Epithelial cell of proximal tubule (primary cell): ENCODE data around the gene ARID3A. TPM values are rescaled to one million over a fixed set of nuclear protein-coding genes. Genes with fewer than 3 reads are reported as not detected.

Experiments used
- DNase-seq: peaks from one replicate; pipeline ENCODE4 v3.0.0-alpha.2; 2011; ENCODE audit warnings: low read depth
- H3K4me3 ChIP-seq: 2 replicates; pipeline ENCODE4 v1.5.1; 2011; ENCODE audit warnings: low read depth, mild to moderate bottlenecking, low read length
- CTCF ChIP-seq: conservative IDR thresholded peaks from 2 replicates; pipeline ENCODE4 v1.5.1; 2012; ENCODE audit warnings: low read depth, mild to moderate bottlenecking, low read length
- total RNA-seq: library from RNA; depleted of rRNA; stranded (reverse); fragments of >200 nt; gene quantifications from 2 replicates; pipeline ENCODE4 v1.2.3, GENCODE V29; 2015

The ARID3A gene
- total RNA-seq, 1 donor from 2014 or later: 37.0 TPM

DNA sequence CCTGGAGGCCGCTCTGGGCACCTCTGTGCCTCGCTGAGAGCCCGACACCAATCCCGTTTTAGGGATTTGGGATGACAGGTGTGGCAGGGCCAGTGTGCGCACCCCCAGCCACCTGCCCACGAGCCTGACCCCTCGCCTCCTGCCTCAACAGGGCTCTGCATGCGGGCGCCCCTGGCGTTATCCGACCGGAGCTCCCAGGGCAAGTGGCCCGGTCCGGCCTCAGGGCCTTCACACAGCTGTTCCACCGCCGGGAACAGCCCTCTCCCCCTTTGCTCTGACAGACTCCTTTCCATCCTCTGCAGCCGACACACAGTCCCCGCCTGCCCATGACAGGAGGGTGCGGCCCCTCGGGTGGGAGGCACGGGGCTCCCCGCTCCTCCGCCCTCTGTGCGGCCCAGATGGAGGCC is 51.2 kb downstream of the ARID3A start:
- no peak overlapping the region for H3K4me3 ChIP-seq
- TF ChIP-seq CTCF: no peak
- DNase-seq: no peak

- no peak overlapping the region for H3K4me3 ChIP-seq
- TF ChIP-seq CTCF: no peak
- DNase-seq: no peak
Observed at GRCh38 chr19:979318-979741, 53.5 kb downstream of the ARID3A start.

GRCh38 chr19:980133-980998 is 54.5 kb downstream of the ARID3A start:
- DNase-seq: no peak
- H3K4me3 ChIP-seq: no peak overlapping the region
- TF ChIP-seq CTCF: no peak

DNA sequence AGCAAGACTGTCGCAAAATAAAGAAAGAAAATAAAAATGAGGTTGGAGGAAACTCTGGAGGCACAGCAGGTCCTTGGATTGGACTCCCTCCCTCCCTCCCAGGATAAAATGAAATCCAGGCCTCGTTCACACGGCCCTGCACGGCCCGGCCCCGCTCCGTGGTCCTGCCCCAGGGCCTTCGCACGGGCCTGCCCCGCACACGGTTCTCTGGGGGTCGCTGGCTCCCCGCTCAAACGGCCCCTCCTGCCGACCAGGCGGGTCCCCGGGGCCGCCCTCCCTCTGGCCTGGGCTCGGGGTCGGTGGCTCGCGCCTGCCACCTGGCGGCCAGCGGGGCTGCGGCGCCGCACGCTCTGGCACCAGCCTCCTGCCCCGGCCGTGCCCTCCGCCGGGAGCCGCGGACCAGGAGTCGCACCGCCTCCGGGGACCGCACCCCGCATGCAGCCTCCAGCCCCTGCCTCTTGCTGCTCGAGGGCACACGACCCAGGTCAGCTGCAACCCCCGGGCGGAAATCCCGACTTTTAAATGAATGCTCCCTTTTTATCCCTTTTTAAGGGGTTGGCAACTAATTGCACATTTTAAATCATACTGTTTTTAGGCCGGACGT is 56.8 kb downstream of the ARID3A start:
- peak; percentile 64 for TF ChIP-seq CTCF
- H3K4me3 ChIP-seq: peak overlapping the region; percentile 45
- DNase-seq: no peak

DNA sequence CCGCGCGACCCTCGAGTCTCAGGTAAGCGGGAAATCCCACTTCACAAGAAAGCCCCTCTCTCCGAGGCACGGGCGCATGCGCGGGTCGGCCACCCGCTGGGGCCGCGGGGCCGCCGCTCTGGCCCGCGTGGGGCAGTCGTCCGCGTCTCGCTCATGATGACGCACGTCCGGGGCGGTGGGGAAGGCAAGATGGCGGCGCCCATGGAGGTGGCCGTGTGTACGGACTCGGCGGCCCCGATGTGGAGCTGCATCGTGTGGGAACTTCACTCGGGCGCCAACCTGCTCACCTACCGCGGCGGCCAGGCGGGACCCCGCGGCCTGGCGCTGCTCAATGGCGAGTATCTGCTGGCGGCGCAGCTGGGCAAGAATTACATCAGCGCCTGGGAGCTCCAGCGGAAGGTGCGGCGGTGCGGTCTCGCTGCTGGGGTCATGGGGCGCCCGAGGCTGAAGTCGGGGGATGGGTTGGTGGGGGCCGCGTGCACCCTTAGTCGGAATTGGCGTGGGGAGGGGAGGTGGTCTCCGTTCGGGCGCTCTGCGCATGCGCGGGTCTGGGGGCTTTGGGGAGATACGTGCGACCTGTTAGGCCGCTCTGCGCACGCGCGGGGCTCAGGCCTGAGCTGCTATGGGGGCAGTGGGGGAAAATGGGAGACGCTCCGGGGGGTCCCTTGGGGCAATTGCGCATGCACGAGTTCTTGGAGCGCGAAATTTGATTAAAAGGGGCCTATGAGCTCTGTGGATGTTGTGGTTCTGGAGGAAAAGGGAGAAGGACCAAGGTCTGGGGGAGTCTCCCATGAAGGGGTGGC is 58.5 kb downstream of the ARID3A start, which contains the start of gene WDR18:
TSS of gene WDR18 (plus strand) at position 181 of the 803 bp plus-strand sequence. CDS start at position 190, 9 bp downstream.
- no peak for DNase-seq
- TF ChIP-seq CTCF: no peak
- peak within 1 kb of the TSS; percentile 95 for H3K4me3 ChIP-seq

DNA sequence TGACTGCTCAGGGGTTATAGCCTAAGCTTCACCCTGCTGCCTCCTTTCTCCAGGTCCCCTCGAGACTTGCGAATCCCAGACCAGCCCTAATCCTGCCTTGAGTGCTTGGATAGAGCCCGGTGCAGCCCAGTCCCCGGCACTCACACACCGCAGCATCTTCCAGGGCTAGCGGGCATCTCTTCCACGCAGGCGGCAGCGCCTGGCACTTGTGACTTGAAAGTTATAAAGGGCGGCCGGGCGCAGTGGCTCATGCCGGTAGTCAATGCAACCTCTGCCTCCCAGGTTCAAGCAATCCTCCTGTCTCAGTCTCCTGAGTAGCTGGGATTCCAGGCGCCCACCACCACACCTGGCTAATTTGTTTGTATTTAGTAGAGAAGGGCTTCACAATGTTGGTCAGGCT is 60.2 kb downstream of the ARID3A start:
- TF ChIP-seq CTCF: no peak
- H3K4me3 ChIP-seq: no peak overlapping the region
- DNase-seq: no peak
